ENCODE data around the gene CCDC91. TPM values are rescaled to one million over a fixed set of nuclear protein-coding genes. Genes with fewer than 3 reads are reported as not detected.

CCDC91 gene
- total and polyA plus RNA-seq, 2 of the 4 experiments (the other 2 are of a cell fraction), result 8.6 to 14.7 TPM

DNA sequence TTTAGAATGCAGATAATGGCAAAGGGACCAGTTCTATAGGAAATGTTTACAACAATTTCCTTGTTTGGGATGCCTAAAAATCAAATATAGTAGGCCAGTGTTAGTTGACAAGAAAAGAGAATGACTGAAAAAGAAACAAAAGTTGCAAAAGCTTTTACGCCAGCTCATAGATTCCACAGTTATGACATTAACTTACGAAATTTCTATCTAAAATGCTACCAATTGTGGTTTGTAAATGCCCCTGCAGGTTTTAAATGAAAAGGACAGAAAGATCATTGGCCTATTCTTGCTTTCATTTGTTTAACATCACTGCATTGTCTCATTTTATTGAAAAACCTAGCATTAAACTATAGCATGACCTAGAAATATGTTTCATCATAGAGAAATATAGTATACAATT is 345.8 kb downstream of the CCDC91 start:
- TF ChIP-seq, protein P1, sequence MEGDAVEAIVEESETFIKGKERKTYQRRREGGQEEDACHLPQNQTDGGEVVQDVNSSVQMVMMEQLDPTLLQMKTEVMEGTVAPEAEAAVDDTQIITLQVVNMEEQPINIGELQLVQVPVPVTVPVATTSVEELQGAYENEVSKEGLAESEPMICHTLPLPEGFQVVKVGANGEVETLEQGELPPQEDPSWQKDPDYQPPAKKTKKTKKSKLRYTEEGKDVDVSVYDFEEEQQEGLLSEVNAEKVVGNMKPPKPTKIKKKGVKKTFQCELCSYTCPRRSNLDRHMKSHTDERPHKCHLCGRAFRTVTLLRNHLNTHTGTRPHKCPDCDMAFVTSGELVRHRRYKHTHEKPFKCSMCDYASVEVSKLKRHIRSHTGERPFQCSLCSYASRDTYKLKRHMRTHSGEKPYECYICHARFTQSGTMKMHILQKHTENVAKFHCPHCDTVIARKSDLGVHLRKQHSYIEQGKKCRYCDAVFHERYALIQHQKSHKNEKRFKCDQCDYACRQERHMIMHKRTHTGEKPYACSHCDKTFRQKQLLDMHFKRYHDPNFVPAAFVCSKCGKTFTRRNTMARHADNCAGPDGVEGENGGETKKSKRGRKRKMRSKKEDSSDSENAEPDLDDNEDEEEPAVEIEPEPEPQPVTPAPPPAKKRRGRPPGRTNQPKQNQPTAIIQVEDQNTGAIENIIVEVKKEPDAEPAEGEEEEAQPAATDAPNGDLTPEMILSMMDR (conservative IDR thresholded peaks at IDR 0.05; ENCODE audit: low read depth, low read length), result 0 out of 2 replicates have a peak, but pooled peaks have one; percentile 12
- no peak for TF ChIP-seq POLR2A (IDR thresholded peaks at IDR 0.05; ENCODE audit: low read depth, low read length)
- TF ChIP-seq CEBPB (IDR thresholded peaks at IDR 0.05; ENCODE audit: low read depth, low read length), result peak; percentile 92
- TF ChIP-seq FOS (IDR thresholded peaks at IDR 0.05; ENCODE audit: low read depth, low read length), result 0 out of 2 replicates have a peak, but pooled peaks have one; percentile 6
- TF ChIP-seq RAD21 (IDR thresholded peaks at IDR 0.05; ENCODE audit: low read length), result peak; percentile 7; the same call in 1 of the 2 replicates
- no TSS peak for BruUV-seq (replicated peaks)
- no peak overlapping the region; a peak in 1 of 4 replicates for H4K8ac ChIP-seq (ENCODE audit: low read depth in 2 of 2, low read length in 2 of 2)
- no peaks in the 10 kb centered on the region for H3K9me3 ChIP-seq (ENCODE audit: control insufficient read depth, insufficient read depth, low read length)
- H3K4me1 ChIP-seq (ENCODE audit: control insufficient read depth, insufficient read depth, low read length), result peaks cover 7% of the 10 kb centered on the region
- no peaks in the 10 kb centered on the region for H3K9me1 ChIP-seq (ENCODE audit: insufficient read depth, low read length)
- H4K5ac ChIP-seq (ENCODE audit: low read depth, low read length), result no peak overlapping the region
- H2AK9ac ChIP-seq (replicated peaks; ENCODE audit: low read depth, low read length, poor library complexity), result no peak overlapping the region
- H2BK120ac ChIP-seq (ENCODE audit: low read depth, low read length), result no peak overlapping the region
- H3K4me3 ChIP-seq (ENCODE audit: insufficient read depth, low read depth, low read length), result no peak overlapping the region
- WGBS, 2 experiments (ENCODE audit: extremely low coverage in 2 of 2, insufficient read length in 1 of 2), result no CpG with 5 or more reads among the region's 2 CpGs
- peak overlapping the region; percentile 95; the same call in 1 of the 2 replicates for H3K27ac ChIP-seq (ENCODE audit: insufficient read depth, low read length)
- peak; percentile 85 for DNase-seq
- no peak overlapping the region for H3K23ac ChIP-seq (ENCODE audit: low read depth, low read length)
- H2BK15ac ChIP-seq (ENCODE audit: low read depth, low read length), result no peak overlapping the region
- 0 out of 2 replicates have a peak overlapping the region, but pooled peaks have one; percentile 17 for H3K4me2 ChIP-seq (ENCODE audit: low read depth, low read length)
- H4K91ac ChIP-seq (ENCODE audit: insufficient read depth, low read depth, low read length), result no peak overlapping the region
- no peaks in the 10 kb centered on the region for H4K20me1 ChIP-seq (ENCODE audit: insufficient read depth, low read length)
- peak; percentile 71 for ATAC-seq (ENCODE audit: low read depth)
- H3K79me1 ChIP-seq (ENCODE audit: low read depth in 1 of 2, low read length in 2 of 2), result 0 out of 4 replicates have a peak, but pooled peaks cover 0 to 3% of the 10 kb centered on the region in 2 experiments
- H2AK5ac ChIP-seq (ENCODE audit: low read depth, low read length), result no peak overlapping the region
- dilution Hi-C loops (cut with HindIII; ENCODE audit: low sequenced_read_pairs, unreplicated experiment) (no loop called here), in situ Hi-C loops (cut with MboI; ENCODE audit: low sequenced_read_pairs) (no loop called here), intact Hi-C loops (cut with micrococcal nuclease) (no loop called here)
- H2BK20ac ChIP-seq (ENCODE audit: low read depth, low read length), result no peak overlapping the region
- H3K36me3 ChIP-seq (ENCODE audit: control insufficient read depth, insufficient read depth, low read length), result no peaks in the 10 kb centered on the region
- no peaks in the 10 kb centered on the region for H3K27me3 ChIP-seq (ENCODE audit: control insufficient read depth, insufficient read depth, low read length)
- H2BK5ac ChIP-seq (ENCODE audit: low read depth, low read length, poor library complexity, severe bottlenecking), result peak overlapping the region; percentile 93
- ChIA-PET CTCF (interaction anchor here (0.6 kb wide), 1 partner anchor 172 kb away, joined by 3 read pairs; no protein-coding TSS in a partner anchor), POLR2A (ENCODE audit: unreplicated experiment) (no interaction called here)
- no peak overlapping the region for H3K56ac ChIP-seq (ENCODE audit: extremely low read depth, insufficient read depth, low read length)
- no peak overlapping the region for H3K14ac ChIP-seq (replicated peaks; ENCODE audit: low read depth, low read length)
- peak overlapping the region; percentile 91; the same call in 1 of the 2 replicates for H3K18ac ChIP-seq (ENCODE audit: low read depth, low read length)
- no peak overlapping the region for H3K4ac ChIP-seq (ENCODE audit: low read depth, low read length)
- H3K9ac ChIP-seq (ENCODE audit: low read depth, low read length), result no peak overlapping the region
- no peak overlapping the region for H2AFZ ChIP-seq (replicated peaks; ENCODE audit: low read length, poor library complexity)

All from IMR-90 (cell line).